Amygdala (tissue), 56 donors: ENCODE data around the gene AMELX.

Experiments used
- DNase-seq, 56 donors: peaks; one replicate each; lab custom pipeline; 2025; lab: John Stamatoyannopoulos, UW

AMELX gene

GRCh38 chrX:11293113-11293512, at the start of gene AMELX:
TSS of gene AMELX (plus strand) at chrX:11293413. CDS start at chrX:11294789, 1,376 bp downstream.
- DNase-seq, result no peak

DNA sequence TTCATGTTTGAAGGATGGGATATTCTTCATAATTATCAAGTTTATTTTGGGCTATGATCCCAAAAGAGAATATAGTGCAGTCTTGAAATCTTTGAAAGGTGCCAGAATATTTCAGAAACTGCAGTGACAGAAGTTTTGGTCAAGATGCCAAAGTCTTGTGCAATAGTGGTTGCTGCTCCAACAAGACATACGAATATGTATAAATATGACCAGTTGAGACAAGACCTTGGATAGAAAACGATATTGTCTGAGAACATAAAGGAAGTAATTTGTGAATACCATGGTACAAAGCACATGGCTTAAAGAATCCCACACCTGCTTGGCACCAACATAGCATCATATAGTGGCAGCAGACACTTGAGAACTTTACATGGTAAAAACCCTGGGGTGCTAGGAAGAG, 48.6 kb upstream of the AMELX start:
- no peak for DNase-seq

DNA sequence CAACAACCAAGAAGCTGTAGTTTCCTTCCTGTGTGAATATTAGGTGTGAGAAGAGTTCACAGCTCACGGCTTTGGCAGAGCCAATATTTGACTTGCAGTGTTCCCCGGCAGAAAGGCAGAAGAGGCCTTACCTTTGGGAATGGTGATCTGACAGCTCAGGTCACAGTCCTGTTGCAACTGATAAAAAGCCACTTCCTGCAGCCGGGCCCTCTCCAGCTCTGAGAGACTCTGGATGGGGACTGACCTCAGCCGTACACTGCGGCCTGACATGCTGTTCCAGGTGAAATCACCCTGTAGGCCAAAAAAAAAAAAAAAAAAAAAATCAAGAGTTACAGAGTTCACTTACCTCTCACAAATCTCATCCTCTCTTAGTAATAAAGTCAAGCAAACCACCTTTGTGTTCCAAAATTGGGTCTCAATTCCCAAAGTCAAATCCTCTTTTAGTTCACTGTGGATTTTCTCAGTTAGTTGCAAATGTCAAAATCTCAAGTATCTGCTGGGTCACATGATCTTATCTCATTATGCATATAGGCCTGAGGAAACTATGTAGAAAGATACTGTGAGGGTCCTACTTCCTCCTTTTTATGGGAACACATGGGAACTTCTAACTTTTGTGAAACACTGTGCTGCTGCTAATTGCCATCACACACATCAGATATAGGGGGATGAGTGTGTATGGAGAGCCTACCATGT, 38.6 kb upstream of the AMELX start:
- no peak for DNase-seq

GRCh38 chrX:11257290-11257689, 35.9 kb upstream of the AMELX start:
- DNase-seq, result no peak

DNA sequence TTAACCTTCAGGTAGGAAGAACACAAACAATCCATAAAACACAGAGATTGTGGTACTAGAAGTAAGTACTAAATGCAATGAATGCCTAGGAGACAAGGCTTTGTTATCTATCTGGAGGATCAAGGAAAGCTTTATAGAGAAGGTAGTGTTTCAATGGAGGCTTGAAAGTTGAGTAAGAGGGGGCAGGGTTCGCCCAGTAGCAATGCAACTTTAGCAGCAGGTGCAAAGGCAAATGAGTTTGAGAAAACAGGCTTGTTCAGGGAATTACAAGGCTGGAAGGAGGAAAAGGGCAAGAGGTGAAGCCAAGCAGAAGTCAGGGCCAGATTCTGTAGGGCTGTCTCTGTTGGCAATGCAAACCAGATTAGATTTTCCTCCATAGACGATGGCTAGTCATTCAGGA, 35.5 kb upstream of the AMELX start:
- DNase-seq, result no peak

DNA sequence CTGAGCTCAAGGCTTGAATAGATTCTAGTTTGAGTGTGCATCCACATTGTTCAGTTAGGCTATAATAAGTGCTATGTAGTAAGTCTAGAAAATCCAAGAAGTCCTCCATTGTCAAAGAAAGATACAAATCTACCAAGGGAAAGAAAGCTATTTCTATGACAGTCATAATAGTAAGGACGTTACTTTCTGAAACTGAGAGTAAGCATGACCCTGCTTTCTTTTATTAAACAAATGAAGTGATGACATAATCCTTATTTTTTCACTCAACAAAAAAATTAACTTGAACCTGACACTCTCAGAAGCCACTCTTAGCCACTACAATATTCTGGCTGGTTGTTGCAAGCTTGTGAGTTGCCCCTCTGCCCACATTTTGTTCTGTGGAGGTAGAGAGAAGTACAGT, 33.8 kb upstream of the AMELX start:
- no peak for DNase-seq

GRCh38 chrX:11261260-11261659, 32.0 kb upstream of the AMELX start:
- DNase-seq, result no peak

GRCh38 chrX:11264925-11265324, 28.3 kb upstream of the AMELX start:
- DNase-seq, result no peak

DNA sequence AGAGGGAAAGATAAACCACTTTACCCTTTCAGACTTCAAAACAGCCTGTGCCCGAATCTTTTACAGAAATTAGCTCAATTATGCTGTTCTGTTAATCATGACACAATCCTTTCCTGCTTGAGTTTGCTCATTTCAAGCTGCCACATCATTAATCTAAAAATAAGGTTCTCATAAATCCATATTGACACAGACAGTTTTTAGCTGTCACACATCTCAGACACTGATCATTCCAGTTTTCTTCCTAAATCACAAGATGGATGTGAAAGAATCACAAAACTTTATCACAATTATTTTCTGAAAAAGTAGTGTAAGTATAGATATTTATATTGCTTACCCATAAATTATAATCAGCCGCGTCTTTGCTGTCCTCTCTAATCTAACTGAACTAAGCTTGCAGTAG, 27.9 kb upstream of the AMELX start:
- no peak for DNase-seq

GRCh38 chrX:11266573-11267003, 26.6 kb upstream of the AMELX start:
- no peak for DNase-seq

DNA sequence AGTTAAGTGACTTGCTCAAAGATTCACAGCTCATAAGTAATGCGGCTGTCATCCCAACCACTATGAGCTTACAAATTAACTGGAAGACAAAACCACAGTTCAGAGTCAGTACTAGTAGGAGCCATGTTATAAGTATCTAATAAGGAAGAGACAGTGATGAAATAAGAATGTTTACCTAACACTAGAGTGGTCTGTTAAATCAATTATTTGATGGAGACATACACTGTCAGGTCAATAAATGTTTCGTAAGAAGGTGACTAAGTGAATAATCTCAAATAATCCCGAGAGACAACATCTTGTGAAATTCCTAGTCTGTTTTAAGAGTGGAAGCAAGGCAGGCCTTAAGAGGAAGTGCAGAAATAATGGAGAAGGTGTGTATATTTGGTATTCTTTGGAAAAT, 25.8 kb upstream of the AMELX start:
- DNase-seq, result no peak

DNA sequence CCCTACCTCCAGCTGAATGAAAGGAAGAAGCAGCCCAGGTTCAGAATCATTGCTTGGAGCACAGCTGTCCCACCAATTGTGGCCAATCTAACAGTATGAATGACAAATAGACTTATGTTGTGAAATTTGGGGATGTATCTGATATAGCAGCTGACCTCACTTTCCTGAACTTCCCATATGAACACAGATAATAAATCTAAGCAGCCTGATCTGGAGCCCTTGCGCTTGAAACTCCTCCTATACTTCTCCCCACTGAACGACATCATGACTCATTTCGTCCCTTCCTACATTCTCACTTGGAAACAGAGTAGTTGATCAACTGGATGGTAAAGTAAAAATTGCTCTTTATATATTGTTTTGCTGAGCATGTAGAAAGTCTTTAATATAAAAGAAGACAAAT, 24.2 kb upstream of the AMELX start:
- no peak for DNase-seq

DNA sequence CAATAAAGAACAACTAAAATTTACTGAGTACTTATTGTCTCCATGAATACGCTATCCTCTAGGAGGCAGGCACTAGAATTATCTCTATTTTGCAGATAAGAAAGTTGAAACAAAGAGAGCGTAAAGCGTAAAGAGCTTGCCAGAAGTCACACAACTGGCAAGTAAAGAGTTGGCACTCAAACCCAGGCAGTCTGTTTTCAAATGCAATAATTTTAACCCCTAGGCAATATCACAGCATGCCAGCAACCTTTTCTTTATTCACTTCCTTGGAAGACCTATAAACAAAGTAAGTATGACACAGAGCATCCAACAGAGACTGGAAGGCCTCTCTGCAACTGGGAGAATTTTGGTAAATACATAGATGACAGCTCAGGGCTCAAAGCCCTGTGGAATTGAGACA, 23.2 kb upstream of the AMELX start:
- DNase-seq, result no peak

- DNase-seq, result no peak
Measured at GRCh38 chrX:11272290-11272689, 20.9 kb upstream of the AMELX start.

DNA sequence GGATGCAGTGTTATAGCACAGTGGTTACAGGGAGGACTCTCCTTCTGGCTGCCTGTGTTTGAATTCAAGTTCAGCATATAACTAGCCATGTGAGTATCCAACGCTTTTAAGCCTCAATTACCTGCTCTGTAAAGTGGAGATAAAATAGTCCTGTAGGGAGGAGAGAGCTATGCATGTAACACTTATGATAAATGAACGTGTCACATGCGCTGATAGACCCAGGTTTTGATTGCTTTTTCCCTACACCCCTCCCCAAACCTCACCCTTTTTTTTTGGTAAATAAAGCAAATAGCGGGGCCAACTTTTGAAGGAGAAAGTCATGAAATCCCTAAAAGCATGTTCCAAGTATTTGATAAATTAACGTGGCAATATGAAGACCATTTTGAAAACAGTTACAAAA, 20.4 kb upstream of the AMELX start:
- DNase-seq, result no peak

DNA sequence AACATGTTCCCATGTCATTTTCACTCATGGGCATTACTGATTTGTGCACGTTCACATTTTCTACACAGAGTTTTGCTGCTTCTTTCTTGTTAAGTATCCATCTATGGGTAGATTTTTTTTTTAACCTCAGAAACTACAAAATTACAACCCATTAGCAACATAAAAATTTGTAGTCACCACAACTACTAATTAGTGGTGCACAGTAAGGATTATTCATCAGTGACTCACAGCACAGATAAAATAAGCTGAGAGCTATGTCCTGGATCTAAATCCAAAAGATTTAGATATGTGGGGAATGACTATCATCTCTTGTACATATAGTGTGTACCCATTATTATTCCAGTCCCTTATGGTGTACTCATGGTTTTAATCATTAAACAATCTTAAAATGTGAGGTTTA, 19.7 kb upstream of the AMELX start:
- DNase-seq, result no peak

GRCh38 chrX:11282043-11282442, 11.2 kb upstream of the AMELX start:
- no peak for DNase-seq

- no peak for DNase-seq
Measured at GRCh38 chrX:11285651-11286050, 7.6 kb upstream of the AMELX start.

DNA sequence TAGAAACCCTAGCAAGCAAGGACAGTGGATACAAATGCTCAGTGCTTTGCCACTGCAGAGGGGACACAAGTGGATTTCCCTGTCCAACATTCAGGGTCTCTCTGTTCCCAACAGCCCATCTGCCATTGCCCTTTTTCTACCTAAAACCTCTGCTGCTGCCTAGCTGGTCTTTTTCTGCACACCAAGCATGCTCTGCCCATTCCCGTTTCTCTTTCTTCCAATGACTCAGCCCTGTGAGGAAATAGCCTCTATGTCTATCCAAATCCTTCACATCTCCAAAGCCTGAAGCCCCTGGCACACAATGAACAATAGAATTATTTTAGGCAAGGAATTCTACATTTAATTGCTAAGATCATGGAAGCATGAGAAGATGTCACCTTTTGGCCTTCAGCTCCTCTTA, 5.7 kb upstream of the AMELX start:
- DNase-seq, result no peak

GRCh38 chrX:11290416-11291102, 2.7 kb upstream of the AMELX start:
- DNase-seq, result no peak

DNA sequence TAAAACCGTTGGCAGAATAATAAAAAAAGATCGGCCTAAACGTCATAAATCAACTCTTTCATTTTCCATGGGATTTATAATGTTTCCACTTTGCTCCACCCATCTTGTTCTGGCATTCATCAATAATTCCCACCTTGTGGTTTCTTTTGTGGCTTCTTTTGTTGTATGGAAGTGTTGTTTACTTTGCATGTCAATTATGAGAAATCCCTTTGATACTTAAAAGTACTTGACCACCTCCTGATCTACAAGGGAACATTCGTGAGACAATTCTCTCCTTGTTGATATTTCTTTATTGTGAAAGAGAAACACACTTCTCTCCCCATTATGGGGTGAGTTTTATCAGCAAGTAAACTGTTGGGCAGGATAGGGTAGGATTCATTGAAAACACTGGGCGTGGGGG, 2.8 kb downstream of the AMELX start:
- DNase-seq, result no peak

GRCh38 chrX:11298600-11298999, 5.4 kb downstream of the AMELX start:
- no peak for DNase-seq

GRCh38 chrX:11304829-11305228, 11.6 kb downstream of the AMELX start:
- DNase-seq, result no peak
